Measurements from ENCODE around the gene C16orf74. TPM values are rescaled to one million over a fixed set of nuclear protein-coding genes. Genes with fewer than 3 reads are reported as not detected.

Gene C16orf74
- total and polyA plus RNA-seq, 8 donors = 1.1 to 24.9 (median 4.6) TPM; not detected in 3

DNA sequence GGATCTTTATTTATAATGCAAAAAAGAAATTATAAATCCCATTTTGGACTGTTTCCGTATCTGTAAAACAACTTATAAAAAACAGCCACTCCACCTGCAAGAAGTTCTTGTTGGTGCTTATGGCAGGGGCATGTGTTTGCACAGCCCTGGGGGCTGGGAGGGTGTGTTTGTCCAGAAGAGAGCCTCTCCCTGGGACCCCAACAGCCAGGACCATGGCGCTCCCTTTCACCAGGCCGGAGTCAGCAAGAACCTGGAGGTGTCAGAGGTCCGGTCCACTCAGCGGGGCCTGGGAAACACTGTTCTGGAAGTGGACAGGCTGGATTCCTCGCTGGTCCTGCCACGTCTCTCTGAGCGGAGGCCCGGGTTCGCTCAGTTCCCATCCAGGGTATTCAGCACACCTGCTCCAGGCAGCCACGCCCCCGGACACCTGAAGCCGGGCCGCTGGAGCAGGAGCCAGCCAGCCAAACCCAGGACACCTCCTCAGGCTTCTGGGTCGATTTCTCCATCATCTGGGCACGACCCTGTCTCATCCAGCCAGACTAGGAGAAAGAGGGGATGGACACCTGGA lies 43.3 kb downstream of the C16orf74 start:
- H3K4me1 ChIP-seq = no peaks in the 10 kb centered on the region
- intact Hi-C loops (cut with DNase I; ENCODE audit: low total_unique reads) = no loop called here
- DNase-seq = no peak

DNA sequence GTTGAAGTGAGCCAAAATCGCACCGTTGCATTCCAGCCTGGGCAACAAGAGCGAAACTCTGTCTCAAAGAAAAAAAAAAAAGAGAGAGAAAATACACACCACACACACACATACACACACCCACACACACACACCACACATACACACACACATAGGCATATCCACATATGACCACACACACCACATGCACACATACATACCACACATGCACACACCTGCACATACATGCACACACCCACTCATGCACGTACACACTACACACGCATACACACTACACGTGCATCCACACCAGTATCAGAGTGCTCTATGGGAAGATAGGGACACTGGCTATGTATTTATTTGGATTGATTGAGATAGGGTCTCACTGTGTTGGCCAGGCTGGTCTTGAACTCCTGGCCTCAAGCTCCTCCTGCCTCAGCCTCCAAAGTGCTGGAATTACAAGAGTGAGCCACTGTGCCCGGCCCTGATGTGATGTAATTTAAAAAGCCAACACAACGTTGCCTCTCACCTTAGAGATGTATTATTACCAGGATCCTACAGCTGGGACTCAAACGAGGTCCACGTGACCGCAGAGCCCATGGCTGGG lies 44.4 kb downstream of the C16orf74 start:
- no peak overlapping the region for H3K4me3 ChIP-seq
- H3K27me3 ChIP-seq = no peaks in the 10 kb centered on the region
- DNase-seq = no peak
- no peaks in the 10 kb centered on the region for H3K4me1 ChIP-seq
- peaks cover 0 to 5% (median under 1%) of the 10 kb centered on the region in 4 donors for H3K9me3 ChIP-seq
- H3K36me3 ChIP-seq = no peaks in the 10 kb centered on the region
- intact Hi-C loops (cut with DNase I; ENCODE audit: low total_unique reads) = no loop called here
- no peak overlapping the region for H3K27ac ChIP-seq
- TF ChIP-seq EP300 (IDR thresholded peaks at IDR 0.05) = no peak
- TF ChIP-seq POLR2A (IDR thresholded peaks at IDR 0.05) = no peak
- TF ChIP-seq POLR2AphosphoS5 (IDR thresholded peaks at IDR 0.05) = no peak
- TF ChIP-seq, protein P1, sequence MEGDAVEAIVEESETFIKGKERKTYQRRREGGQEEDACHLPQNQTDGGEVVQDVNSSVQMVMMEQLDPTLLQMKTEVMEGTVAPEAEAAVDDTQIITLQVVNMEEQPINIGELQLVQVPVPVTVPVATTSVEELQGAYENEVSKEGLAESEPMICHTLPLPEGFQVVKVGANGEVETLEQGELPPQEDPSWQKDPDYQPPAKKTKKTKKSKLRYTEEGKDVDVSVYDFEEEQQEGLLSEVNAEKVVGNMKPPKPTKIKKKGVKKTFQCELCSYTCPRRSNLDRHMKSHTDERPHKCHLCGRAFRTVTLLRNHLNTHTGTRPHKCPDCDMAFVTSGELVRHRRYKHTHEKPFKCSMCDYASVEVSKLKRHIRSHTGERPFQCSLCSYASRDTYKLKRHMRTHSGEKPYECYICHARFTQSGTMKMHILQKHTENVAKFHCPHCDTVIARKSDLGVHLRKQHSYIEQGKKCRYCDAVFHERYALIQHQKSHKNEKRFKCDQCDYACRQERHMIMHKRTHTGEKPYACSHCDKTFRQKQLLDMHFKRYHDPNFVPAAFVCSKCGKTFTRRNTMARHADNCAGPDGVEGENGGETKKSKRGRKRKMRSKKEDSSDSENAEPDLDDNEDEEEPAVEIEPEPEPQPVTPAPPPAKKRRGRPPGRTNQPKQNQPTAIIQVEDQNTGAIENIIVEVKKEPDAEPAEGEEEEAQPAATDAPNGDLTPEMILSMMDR (IDR thresholded peaks at IDR 0.05) = no peak
- WGBS, 5 donors = 88 to 95% (median 90%) methylated on average over 6 to 11 of the region's 11 CpGs

More for the DNA sequence above, 43.3 kb downstream of the C16orf74 start:
- H3K27me3 ChIP-seq = no peaks in the 10 kb centered on the region
- H3K27ac ChIP-seq = no peak overlapping the region
- TF ChIP-seq, protein P1 (IDR thresholded peaks at IDR 0.05) = no peak
- TF ChIP-seq EP300 (IDR thresholded peaks at IDR 0.05) = no peak
- no peak for TF ChIP-seq POLR2AphosphoS5 (IDR thresholded peaks at IDR 0.05)
- no peak for TF ChIP-seq POLR2A (IDR thresholded peaks at IDR 0.05)
- no peak overlapping the region for H3K4me3 ChIP-seq
- 46 to 98% (median 50%) methylated on average over 5 to 16 of the region's 16 CpGs for WGBS, 5 donors
- peaks cover 0 to 8% (median 6%) of the 10 kb centered on the region in 4 donors for H3K9me3 ChIP-seq
- H3K36me3 ChIP-seq = no peaks in the 10 kb centered on the region

GRCh38 chr16:85704900-85705846 lies 45.7 kb downstream of the C16orf74 start:
- H3K4me3 ChIP-seq = no peak overlapping the region
- H3K4me1 ChIP-seq = no peaks in the 10 kb centered on the region
- WGBS, 5 donors = 81 to 91% (median 87%) methylated on average over 17 to 20 of the region's 20 CpGs
- TF ChIP-seq POLR2AphosphoS5 (IDR thresholded peaks at IDR 0.05) = no peak
- TF ChIP-seq, protein P1 (IDR thresholded peaks at IDR 0.05) = no peak
- TF ChIP-seq EP300 (IDR thresholded peaks at IDR 0.05) = no peak
- no peak for TF ChIP-seq POLR2A (IDR thresholded peaks at IDR 0.05)
- H3K27ac ChIP-seq = no peak overlapping the region
- no peaks in the 10 kb centered on the region for H3K27me3 ChIP-seq
- intact Hi-C loops (cut with DNase I; ENCODE audit: low total_unique reads) = no loop called here
- peaks cover 0 to 7% (median 0%) of the 10 kb centered on the region in 4 donors for H3K9me3 ChIP-seq
- no peak for DNase-seq
- H3K36me3 ChIP-seq = no peaks in the 10 kb centered on the region

DNA sequence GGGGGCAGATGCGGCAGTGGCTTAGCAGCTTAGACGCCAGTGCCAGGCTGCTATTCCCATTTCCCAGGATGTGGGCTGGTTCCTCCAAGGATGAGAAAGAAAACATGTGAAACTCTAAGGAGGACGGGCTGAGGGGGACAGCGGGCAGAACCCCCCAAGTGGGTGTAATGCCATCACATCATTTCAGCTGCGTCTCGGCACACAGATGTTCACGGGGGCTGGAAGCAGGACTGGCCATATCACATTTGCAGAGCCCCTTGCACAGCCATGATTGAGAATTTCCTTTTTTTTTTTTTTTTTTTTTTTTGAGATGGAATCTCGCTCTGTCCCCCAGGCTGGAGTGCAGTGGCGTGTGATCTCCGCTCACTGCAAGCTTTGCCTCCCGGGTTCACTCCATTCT lies 46.9 kb downstream of the C16orf74 start:
- TF ChIP-seq POLR2AphosphoS5 (IDR thresholded peaks at IDR 0.05) (no peak), EP300 (IDR thresholded peaks at IDR 0.05) (no peak), POLR2A (IDR thresholded peaks at IDR 0.05) (no peak)
- TF ChIP-seq, protein P1 (IDR thresholded peaks at IDR 0.05) = no peak
- H3K9me3 ChIP-seq = peaks cover 0 to 7% (median 0%) of the 10 kb centered on the region in 4 donors
- H3K27ac ChIP-seq = no peak overlapping the region
- H3K4me3 ChIP-seq = no peak overlapping the region
- H3K4me1 ChIP-seq = peaks cover 0 to 4% (median 0%) of the 10 kb centered on the region in 4 donors
- WGBS, 5 donors = 86 to 94% (median 93%) methylated on average over 11 of the region's 11 CpGs
- no peaks in the 10 kb centered on the region for H3K27me3 ChIP-seq
- H3K36me3 ChIP-seq = no peaks in the 10 kb centered on the region
- intact Hi-C loops (cut with DNase I; ENCODE audit: low total_unique reads) = no loop called here
- DNase-seq = no peak
